Measurements from ENCODE around the gene PHLDB1. TPM values are rescaled to one million over a fixed set of nuclear protein-coding genes. Genes with fewer than 3 reads are reported as not detected.

PHLDB1 gene
- total RNA-seq, 1 experiment from 2014 or later = 215 TPM

Small RNA genes within 50 kb of the gene (small RNA-seq; reads per million reads assigned to genes)
- gene RNU6-1157P (not detected), gene RNU6-376P (not detected)

Other genes starting within 250 kb of the PHLDB1 start
- gene UBE4A, start 248.0 kb upstream of the PHLDB1 start, total RNA-seq (2014; rRNA removed; shearing (Covaris generic)) = 23.6 and 24.1 TPM in 2 replicates
- 222 and 227 TPM in 2 replicates for gene ATP5MG, start 206.0 kb upstream of the PHLDB1 start, total RNA-seq (2014; rRNA removed; shearing (Covaris generic))
- gene KMT2A, start 171.1 kb upstream of the PHLDB1 start, total RNA-seq (2014; rRNA removed; shearing (Covaris generic)) = 49.7 and 54.8 TPM in 2 replicates
- not detected in 2 replicates for gene TTC36, start 80.1 kb upstream of the PHLDB1 start, total RNA-seq (2014; rRNA removed; shearing (Covaris generic))
- 4.3 and 4.4 TPM in 2 replicates for gene TMEM25, start 76.4 kb upstream of the PHLDB1 start, total RNA-seq (2014; rRNA removed; shearing (Covaris generic))
- 17.6 and 18.7 TPM in 2 replicates for gene IFT46, start 41.7 kb upstream of the PHLDB1 start, total RNA-seq (2014; rRNA removed; shearing (Covaris generic))
- 79.4 and 84.9 TPM in 2 replicates for gene ARCN1, start 35.2 kb upstream of the PHLDB1 start, total RNA-seq (2014; rRNA removed; shearing (Covaris generic))
- 0.05 TPM in 1 of 2 replicates, not detected in the other for gene TREH, start 72.0 kb downstream of the PHLDB1 start, total RNA-seq (2014; rRNA removed; shearing (Covaris generic))
- 26.3 and 30.5 TPM in 2 replicates for gene DDX6, start 183.5 kb downstream of the PHLDB1 start, total RNA-seq (2014; rRNA removed; shearing (Covaris generic))

Data from HT-29 (cell line).